Kasumi-1 (cell line): ENCODE results near the gene VPS37C.

Experiments
- DNase-seq, 2 experiments: peaks; one replicate each; lab custom pipeline; 2025; lab: John Stamatoyannopoulos, UW

The VPS37C gene

DNA sequence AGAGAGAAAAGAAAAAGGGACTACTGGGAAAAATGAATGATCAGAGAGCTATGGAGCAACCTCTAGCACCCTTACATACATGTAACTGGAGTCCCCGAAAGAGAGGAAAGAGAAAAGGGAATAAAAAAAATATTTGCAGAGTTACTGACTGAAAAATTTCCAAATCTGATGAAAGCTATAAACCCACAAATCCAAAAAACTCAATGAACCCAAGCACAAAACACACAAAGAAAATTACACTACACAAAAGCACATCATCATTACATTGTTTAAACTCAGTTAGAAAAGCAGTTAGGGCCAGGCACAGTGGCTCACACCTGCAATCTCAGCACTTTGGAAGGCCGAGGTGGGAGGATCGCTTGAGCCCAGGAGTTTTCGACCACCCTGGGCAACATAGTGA, 6.7 kb downstream of the VPS37C start:
- DNase-seq = no peak

DNA sequence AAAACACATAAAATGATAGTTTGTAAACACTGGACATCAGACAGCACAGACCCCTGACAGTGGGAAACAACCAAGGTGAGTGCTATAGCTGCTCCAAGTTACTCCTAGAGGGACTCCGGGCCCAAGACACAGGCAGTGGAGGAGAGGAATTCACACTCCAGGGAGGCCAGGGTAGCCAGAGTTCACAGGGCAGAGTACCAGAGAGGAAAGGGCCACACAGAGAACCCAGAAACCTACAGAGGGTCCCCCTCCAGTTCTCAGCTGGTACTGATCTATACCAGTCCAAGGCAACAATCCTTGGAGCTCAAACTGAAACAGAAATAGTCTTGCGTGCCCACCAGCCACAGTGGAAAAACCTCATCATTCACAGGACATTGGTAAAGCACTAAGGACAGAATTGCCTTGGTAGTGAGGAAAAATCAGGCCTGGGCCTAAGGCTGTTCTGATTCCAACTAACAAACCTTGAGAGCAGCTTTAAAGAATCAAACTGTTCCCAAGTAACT, 7.6 kb downstream of the VPS37C start:
- no peak for DNase-seq

DNA sequence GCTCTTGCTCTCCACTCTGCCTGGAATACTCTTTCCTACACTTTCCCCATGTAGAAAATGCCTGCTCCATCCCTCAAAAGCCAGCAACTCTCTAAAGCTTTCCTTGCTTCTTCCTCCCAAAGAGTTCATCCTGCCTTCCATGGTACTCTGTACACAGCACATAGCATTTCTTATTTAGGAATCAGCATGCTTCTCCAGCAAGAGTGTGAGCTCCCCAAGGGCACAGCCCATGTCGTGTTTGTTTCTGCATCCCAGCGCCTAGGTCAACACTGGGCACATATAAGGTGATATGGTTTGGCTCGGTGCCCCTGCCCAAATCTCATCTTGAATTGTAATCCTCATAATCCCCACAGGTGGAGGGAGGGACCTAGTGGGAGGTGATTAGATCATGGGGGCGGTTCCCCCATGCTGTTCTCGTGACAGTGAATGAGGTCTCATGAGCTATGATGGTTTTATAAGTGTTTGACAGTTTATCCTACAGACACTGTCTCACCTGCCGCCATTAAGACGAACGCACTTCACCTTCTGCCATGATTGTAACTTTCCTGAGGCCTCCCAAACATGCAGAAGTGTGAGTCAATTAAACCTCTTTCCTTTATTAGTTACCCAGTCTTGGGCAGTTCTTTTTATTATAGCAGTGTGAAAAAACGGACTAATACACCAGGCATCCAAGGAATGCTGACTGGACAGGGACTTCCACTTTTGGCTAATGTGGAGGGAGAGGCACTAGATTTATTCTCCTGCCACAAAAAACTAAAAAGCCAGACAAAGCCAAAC, 8.2 kb downstream of the VPS37C start:
- DNase-seq = no peak

- no peak for DNase-seq
These were observed 9.5 kb downstream of the VPS37C start for GRCh38 chr11:61151545-61152252.

GRCh38 chr11:61150706-61151544, 10.3 kb downstream of the VPS37C start:
- DNase-seq = no peak

DNA sequence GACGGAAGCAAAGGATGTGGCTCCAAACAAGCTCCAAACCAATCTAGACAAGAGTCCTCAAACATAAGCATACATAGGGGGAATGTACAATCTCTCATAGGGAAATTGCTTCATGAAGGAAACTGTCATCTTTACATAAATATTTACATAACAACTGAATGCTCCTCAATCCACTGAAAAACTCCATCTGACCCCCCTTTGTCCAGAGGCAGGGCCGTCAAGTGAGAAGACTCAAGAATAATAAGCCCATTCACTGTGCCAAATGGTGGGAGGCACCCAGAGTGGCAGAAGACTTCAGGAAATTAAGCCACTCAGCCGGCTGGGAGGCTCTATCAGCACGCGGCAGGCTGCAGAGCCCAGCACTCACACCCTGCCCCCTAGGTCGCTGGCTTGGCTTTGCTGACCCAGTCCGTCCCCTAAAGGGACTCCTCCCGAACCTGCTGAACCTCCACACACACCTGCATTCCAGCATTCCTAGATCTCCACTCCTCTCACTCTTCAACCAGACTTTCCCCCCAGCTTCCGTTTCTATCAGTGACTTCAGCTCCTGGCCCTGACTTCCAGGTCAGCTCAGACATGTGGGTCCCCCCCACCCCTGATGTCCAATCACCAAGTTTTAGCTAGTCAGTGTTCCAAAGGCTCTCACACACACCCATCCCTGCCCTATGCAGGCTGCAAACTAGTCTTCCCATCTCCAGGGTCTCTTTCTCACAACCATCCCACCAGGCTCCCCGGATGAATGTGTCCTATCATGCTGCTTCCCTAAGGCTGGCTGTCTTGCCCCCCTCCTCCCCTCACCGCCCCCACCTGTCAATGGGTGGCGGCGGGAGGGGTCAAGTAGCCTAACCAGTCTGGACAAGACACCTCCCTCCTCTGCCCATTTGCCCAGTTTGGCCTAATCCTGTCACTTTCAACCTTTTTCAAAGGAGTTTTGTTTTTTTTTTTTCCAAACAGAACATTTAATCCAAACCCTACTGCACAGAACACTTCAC, 11.3 kb downstream of the VPS37C start:
- no peak for DNase-seq

- DNase-seq = no peak
These were observed 13.2 kb downstream of the VPS37C start for GRCh38 chr11:61147791-61148620.

- DNase-seq = no peak
These were observed 14.0 kb downstream of the VPS37C start for GRCh38 chr11:61147271-61147670.

- DNase-seq = no peak
These were observed 14.8 kb downstream of the VPS37C start for GRCh38 chr11:61146416-61146815.

- DNase-seq = no peak
These were observed 15.8 kb downstream of the VPS37C start for GRCh38 chr11:61145228-61146005.

- no peak for DNase-seq
These were observed 16.6 kb downstream of the VPS37C start for GRCh38 chr11:61144511-61145179.

DNA sequence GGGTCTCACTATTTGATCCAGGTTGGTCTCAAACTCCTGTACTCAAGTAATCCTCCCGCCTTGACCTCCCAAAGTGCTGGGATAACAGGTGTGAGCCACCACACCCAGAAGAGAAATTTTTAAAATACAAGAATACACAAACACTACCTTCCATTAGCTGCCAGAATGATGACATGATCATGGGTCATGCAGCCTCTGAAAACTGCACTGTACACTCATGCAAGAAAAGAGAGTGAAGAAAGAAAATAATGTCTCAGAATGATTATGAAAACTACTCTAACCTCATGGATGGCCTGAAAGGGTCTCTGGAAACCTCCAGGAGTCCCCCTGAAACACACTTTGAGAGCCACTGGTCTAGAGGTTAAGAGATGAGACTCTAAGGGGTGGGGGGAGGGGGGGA, 18.8 kb downstream of the VPS37C start:
- DNase-seq = no peak

- no peak for DNase-seq
These were observed 19.6 kb downstream of the VPS37C start for GRCh38 chr11:61141601-61142028.

GRCh38 chr11:61140416-61140815, 20.8 kb downstream of the VPS37C start:
- DNase-seq = no peak

- no peak for DNase-seq
These were observed 21.8 kb downstream of the VPS37C start for GRCh38 chr11:61139387-61139786.

- DNase-seq = no peak
These were observed 22.3 kb downstream of the VPS37C start for GRCh38 chr11:61138935-61139334.

GRCh38 chr11:61134801-61135257, 26.4 kb downstream of the VPS37C start:
- no peak for DNase-seq

- DNase-seq = no peak
These were observed 27.1 kb downstream of the VPS37C start for GRCh38 chr11:61133956-61134662.
